Activated naive CD8-positive, alpha-beta T cell treated with anti-CD3 and anti-CD28 coated beads, Interleukin-2, amount 50 U/mL, for 16 hours (primary cell): ENCODE measurements around the gene SH3PXD2A.

ENCODE experiments used
- DNase-seq: peaks from one replicate; pipeline ENCODE4 v3.0.0-alpha.2; 2020; ENCODE audit warnings: low read depth, low spot score

SH3PXD2A gene

DNA sequence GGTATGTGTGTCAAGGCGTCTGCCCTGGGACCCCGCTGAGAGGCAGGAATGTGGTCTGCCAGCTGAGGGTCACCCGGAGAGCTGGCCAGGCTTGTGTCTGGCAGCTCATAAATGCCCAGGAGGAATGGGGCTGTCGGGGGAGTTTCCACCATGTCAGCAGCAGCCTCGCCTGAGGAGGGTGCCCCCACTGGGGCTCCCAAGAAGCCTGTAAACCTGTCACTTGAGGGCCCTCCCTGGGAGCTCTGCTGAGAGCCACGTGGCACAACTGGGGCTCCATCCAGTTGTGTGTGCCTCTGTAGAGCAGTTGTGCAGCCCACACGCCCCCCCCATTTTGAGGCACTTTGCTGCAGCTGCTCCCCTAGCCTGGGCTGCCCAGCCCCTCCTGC is 291.3 kb downstream of the SH3PXD2A start:
- DNase-seq: no peak

DNA sequence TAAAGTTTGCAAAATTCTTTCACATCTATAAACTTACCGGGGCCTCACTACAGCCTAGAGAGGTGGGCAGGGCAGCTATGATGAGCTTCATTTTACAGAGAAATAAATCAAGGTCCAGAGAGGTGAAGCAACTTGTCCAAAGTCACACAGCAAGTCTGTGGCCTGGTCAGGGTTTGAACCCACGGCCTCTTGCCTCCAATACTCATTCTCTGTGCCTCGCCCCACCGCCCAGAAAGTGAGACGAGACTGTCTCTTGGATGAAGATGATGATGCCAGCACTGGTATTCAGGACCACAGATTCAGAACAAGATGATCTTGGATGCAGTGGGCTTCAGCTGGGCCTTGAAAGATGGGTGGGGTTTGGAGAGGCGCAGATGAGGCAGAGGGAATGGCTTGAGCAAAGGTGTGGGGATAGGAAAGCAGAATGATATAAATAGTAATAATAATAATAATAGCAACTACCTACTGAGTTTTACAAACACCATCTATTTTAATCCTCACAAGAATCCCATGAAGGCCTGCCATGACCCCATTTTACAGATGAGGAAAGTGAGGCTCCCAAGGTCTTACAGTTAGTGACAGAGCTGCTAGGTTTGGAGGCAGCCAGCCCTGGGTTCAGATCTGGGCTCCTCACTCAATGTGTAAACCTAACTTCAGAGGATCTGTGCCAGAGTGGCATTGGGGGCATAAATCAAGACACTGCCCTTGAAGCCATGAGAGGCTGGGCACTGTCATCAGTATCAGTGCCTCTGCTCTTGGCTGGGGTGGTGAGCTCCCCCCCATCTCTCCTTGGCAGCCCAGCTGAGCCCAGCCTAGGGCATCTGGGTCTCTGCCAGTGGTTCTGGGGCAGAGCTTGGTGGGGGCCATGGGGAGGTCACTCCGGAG is 291.9 kb downstream of the SH3PXD2A start:
- DNase-seq: no peak

DNA sequence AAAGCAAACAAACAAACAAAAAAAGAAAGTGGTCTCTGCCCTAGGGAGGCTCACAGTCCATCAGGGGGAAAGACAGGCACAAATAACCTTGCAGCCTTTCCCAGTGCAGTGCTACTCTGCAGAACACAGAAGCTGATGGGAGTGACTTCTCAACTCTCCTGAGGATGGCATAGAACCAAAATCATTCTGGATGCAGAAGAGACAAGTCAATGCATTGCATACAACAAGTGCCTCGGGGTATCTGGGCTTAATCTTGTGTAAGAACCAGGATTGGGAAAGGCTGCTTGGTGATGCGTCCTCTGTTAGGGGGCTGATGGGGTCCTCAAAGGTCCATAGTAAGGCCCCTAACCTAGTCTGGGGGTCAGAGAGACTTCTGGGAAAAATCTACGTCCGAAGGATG is 293.0 kb downstream of the SH3PXD2A start:
- DNase-seq: no peak

DNA sequence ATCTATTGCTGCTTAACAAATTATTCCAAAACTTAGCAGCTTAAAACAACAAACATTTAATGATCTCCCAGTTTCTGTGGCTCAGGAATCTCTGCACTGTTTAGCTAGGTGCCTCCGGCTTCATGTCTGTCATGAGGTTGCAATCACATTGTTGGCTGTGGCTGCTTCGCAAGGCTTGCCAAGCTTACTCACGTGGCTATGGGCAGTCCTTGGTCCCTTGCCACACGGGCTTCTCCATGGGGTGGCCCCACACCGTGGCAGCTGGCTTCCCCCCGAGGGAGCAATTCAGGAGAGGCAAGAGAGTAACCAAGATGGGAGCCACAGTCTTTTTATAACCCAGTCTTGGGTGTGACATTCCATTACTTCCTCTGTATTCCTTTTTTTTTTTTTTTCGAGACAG is 294.5 kb downstream of the SH3PXD2A start:
- DNase-seq: no peak

GRCh38 chr10:103559776-103560175 is 295.6 kb downstream of the SH3PXD2A start:
- no peak for DNase-seq

- DNase-seq: no peak
These were observed 296.5 kb downstream of the SH3PXD2A start for GRCh38 chr10:103558911-103559310.

- DNase-seq: no peak
These were observed 297.9 kb downstream of the SH3PXD2A start for GRCh38 chr10:103557455-103557854.

DNA sequence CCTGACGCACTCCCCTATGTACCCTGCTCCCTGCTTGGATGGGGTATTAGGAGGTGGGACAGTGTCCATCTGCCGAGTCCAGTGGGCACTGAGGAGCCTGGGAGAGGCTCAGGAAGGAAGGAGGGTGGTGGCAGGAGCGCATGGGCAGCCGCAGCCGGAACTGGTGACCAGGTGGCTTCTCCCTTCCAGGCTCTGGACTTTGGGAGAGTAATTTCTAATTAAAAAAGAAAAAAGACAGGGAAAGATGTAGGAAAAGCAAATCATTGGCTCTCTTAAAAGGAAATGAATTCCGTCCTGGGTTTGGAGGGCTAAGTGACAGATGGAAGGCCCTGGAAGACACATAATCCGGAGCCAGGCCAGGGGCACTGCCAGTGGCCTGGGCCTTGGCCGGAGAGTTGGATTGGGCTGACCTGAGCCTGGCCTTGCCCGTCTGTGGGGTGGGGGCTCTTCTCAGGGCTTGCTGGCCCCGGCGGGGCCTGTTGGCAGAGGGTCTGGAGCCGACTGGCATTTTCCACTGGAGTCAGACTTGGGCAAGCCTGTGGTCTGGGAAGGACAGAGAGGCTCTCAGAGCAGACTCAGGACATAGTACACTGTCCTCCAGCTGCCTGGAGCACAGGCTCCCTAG is 298.9 kb downstream of the SH3PXD2A start:
- DNase-seq: no peak

GRCh38 chr10:103555712-103556111 is 299.7 kb downstream of the SH3PXD2A start:
- DNase-seq: no peak

DNA sequence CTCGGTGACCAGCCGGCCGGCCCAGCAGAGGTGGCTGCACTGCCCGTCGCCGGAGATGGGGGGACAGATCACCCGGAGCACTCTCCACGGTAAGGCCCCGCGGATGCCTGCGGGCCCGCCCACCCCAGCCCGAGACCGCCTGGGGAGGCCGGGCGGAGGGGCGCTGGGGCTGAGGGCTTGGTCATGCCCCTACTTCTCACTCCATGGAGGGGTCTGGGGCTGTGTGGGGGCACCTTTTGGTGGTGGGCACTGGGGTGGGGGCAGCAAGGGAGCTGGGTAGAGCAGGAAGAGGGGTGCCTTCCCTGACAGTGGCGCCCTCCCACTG is 300.1 kb downstream of the SH3PXD2A start:
- DNase-seq: no peak

- DNase-seq: no peak
These were observed 300.7 kb downstream of the SH3PXD2A start for GRCh38 chr10:103554488-103555324.

GRCh38 chr10:103553743-103554487 is 301.5 kb downstream of the SH3PXD2A start:
- DNase-seq: no peak

GRCh38 chr10:103552856-103553742 is 302.3 kb downstream of the SH3PXD2A start:
- DNase-seq: no peak

DNA sequence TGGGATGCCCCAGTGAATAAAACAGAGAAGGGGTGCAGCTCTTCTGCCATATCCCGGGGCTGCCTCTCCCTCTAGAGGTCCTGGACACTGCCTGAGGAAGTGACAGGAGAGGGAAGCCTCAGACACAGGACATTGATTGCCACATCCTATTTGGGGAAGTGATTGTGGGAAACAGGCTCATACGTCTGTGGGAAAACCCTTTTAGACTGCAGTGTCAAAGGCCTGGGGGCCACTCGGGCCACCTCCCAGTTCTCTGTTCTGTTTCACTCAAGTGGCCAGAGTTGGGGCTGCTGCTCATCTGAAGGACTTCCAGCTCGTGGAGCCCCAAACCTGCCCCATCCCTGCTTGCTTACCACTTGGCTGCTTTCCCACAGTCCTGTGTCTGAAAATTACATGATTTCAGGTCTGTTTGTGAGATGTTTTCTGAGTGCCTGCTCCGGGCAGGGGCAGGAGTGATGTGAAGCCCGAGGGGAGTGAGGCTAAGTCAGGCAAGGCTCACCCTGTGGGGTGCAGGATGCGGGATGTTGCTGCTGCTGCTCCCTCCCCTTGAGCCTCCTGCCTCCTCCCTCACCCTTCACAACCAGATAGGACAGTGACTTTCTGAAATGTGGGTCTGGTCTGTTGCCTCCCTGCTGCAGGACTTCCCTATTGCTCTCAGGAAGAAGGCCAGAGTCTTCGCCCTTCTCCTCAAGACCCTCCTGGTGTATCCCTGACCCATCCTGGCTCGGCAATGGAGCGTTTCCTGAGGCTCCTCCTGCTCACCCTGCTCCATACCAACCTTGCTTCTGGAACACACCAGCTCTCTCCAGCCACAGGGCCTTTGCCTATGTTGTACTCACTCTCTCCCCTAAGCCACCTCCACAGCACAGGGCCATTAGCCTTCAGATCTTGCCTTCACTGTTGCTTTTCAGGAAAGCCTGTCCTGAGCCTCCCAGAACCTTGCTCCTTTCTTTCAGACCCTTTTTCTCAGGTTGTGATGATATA is 303.5 kb downstream of the SH3PXD2A start:
- no peak for DNase-seq

DNA sequence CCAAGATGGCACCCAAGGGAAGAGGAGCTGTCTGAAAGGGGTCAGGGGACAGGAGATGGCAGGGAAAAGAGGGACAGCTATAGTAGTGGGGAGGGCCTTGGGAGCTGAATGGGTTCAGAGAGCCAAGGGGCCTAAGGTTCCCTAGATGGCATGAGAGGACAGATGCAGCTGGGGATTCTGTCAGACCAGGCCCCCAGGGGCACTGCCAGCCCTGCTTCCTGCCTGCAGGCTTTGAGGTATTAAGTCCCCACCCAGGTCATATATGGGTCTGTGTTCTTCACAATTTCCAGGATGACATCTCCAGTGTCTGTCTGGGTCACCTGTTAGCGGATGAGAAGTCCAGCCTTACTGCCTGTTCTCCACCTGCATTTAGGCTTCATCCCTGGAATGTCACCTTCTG is 305.1 kb downstream of the SH3PXD2A start:
- DNase-seq: no peak

GRCh38 chr10:103549349-103549685 is 306.1 kb downstream of the SH3PXD2A start:
- no peak for DNase-seq

GRCh38 chr10:103548581-103549348 is 306.6 kb downstream of the SH3PXD2A start:
- no peak for DNase-seq

DNA sequence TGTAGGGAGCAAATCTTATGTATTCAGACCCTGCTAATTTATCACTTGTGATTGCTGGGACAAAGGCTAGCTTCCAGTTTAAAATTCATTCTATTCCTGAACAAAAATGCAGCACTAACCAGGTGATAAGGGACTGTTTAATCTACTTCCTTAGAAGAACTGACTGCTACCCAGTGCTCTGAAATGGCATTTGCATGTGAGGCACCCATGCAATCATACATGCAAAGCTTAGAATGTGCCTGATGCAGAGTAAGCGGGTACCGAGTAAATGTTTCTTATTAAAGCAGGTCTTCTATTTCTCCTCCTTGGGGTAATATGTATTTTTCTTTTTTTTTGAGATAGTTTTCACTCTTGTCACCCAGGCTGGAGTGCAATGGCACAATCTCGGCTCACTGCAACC is 307.4 kb downstream of the SH3PXD2A start:
- no peak for DNase-seq

- no peak for DNase-seq
These were observed 307.9 kb downstream of the SH3PXD2A start for GRCh38 chr10:103547391-103547946.
